ENCODE results near the gene SLC9A1.

DNA sequence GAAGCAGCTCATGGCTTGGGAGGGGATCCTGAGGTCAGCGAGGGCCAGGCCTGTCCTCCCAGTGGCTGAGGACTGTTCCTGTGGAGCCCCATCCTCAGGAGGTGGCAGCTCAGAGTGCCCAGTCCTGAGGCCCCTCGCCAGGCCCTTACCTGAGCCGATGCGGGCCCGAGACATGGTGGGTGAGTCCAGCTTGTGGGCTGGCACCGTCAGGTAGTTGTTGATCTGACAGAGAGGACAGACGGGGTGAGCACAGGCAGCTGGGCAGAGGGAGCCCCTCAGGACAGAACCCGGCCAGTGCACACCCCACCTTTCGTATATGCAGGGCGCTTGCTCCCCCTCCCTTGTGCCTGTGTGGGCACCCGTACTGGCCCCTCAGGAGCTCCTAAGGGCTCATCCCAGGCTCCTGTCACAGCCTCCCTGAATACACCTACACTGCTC lies 53.9 kb downstream of the SLC9A1 start:
- TF ChIP-seq, protein P1, sequence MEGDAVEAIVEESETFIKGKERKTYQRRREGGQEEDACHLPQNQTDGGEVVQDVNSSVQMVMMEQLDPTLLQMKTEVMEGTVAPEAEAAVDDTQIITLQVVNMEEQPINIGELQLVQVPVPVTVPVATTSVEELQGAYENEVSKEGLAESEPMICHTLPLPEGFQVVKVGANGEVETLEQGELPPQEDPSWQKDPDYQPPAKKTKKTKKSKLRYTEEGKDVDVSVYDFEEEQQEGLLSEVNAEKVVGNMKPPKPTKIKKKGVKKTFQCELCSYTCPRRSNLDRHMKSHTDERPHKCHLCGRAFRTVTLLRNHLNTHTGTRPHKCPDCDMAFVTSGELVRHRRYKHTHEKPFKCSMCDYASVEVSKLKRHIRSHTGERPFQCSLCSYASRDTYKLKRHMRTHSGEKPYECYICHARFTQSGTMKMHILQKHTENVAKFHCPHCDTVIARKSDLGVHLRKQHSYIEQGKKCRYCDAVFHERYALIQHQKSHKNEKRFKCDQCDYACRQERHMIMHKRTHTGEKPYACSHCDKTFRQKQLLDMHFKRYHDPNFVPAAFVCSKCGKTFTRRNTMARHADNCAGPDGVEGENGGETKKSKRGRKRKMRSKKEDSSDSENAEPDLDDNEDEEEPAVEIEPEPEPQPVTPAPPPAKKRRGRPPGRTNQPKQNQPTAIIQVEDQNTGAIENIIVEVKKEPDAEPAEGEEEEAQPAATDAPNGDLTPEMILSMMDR (conservative IDR thresholded peaks at IDR 0.05; ENCODE audit: low read depth, low read length) = no peak
- no peak for TF ChIP-seq EZH2 (IDR thresholded peaks at IDR 0.05; ENCODE audit: low read length, unreplicated experiment)

Data from PC-3 (cell line).